Karpas-422 (cell line): ENCODE results near the gene SCN1B. TPM values are rescaled to one million over a fixed set of nuclear protein-coding genes. Genes with fewer than 3 reads are reported as not detected.

Experiments
- DNase-seq: peaks from one replicate; pipeline ENCODE4 v3.0.0-alpha.2; 2015
- H2AFZ ChIP-seq: fragments of 200-600 bp; sonication (generic); 2 replicates; pipeline ENCODE4 v1.6.1; 2014; ENCODE audit warnings: antibody characterized with exemption, low read length, mixed read lengths
- H3K27ac ChIP-seq: fragments of 200-600 bp; sonication (generic); 2 replicates; pipeline ENCODE4 v1.5.1; 2014; ENCODE audit warnings: mild to moderate bottlenecking, low read length, moderate library complexity
- H3K27me3 ChIP-seq: fragments of 200-600 bp; sonication (generic); 2 replicates; pipeline ENCODE4 v1.6.1; 2014; ENCODE audit warnings: low read length, mixed read lengths
- H3K36me3 ChIP-seq: fragments of 200-600 bp; sonication (generic); 2 replicates; pipeline ENCODE4 v1.6.1; 2014; ENCODE audit warnings: low read length, mixed read lengths; ENCODE audit not compliant: insufficient read depth
- H3K4me1 ChIP-seq: fragments of 200-600 bp; sonication (generic); 2 replicates; pipeline ENCODE4 v1.6.1; 2014; ENCODE audit warnings: mild to moderate bottlenecking, low read length, mixed read lengths
- H3K4me2 ChIP-seq: fragments of 200-600 bp; sonication (generic); 2 replicates; pipeline ENCODE4 v1.6.1; 2014; ENCODE audit warnings: low read length, low read depth, mild to moderate bottlenecking; ENCODE audit not compliant: poor library complexity, severe bottlenecking
- H3K4me3 ChIP-seq: fragments of 200-600 bp; sonication (generic); 2 replicates; pipeline ENCODE4 v1.5.1; 2014; ENCODE audit warnings: mild to moderate bottlenecking, antibody characterized with exemption, low read length, mixed read lengths
- H3K79me2 ChIP-seq: fragments of 200-600 bp; sonication (generic); 2 replicates; pipeline ENCODE4 v1.6.1; 2014; ENCODE audit warnings: mild to moderate bottlenecking, low read length, mixed read lengths
- H3K9ac ChIP-seq: fragments of 200-600 bp; sonication (generic); 2 replicates; pipeline ENCODE4 v1.6.0; 2014; ENCODE audit warnings: low read length
- H3K9me2 ChIP-seq: fragments of 200-600 bp; sonication (generic), shearing (Covaris generic); replicated peaks from 2 replicates; pipeline ENCODE4 v1.6.0; 2014; ENCODE audit warnings: mild to moderate bottlenecking, low read length, moderate library complexity; ENCODE audit not compliant: insufficient read depth
- H3K9me3 ChIP-seq: fragments of 300-700, 200-600 bp; sonication (generic); 2 replicates; pipeline ENCODE4 v1.6.1; 2014; ENCODE audit warnings: low read length, mixed read lengths
- H4K20me1 ChIP-seq: fragments of 200-600 bp; sonication (generic); 2 replicates; pipeline ENCODE4 v1.6.1; 2014; ENCODE audit warnings: mild to moderate bottlenecking, antibody characterized with exemption, low read length, low read depth; ENCODE audit not compliant: insufficient read depth
- total RNA-seq: library from RNA; depleted of rRNA; stranded (reverse); fragments of >200 nt; shearing (Covaris generic); gene quantifications from 2 replicates; pipeline ENCODE4 v1.2.3, GENCODE V29; 2014; ENCODE audit warnings: low replicate concordance

The SCN1B gene
- total RNA-seq, 1 experiment from 2014 or later, result 0.52 TPM

DNA sequence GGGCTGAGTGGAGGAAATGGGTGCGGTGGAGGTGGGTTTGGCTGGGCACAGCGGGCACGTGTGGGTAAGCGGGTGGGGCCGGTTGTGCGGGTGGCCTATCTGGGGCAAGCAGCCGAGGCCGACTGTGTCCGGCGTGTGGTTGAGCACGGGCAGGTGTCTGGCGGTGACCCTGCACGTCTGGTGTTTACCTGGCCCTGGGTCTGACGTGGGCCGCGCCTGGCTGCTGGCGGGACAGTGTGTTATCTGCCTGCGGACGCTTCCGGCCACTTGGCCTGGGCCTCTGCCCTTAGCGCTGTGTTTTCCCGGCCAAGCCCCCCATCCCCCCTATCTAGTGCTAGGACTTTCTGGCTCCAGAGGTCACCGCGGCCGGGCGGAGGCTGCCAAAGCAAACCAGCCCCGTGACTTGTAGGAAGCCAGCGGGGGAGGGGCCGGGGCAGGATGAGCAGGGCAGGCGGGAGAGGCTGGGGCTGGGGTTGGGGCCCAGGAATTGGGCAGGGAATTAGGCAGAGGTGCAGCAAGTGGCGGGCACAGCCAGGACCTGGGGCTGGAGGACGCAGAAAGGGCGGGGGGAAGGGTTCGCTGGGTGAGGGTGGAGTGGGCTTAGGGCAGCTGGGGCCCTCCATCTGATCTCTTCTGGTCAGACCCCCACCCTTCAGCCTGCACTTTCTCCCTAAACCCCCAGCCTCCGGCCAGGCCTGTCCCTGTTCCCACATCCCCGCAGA lies 10.7 kb downstream of the SCN1B start:
- no peaks in the 10 kb centered on the region for H3K9me3 ChIP-seq
- H3K4me2 ChIP-seq, result no peak overlapping the region
- no peaks in the 10 kb centered on the region for H3K27me3 ChIP-seq
- no peak overlapping the region for H2AFZ ChIP-seq
- no peak overlapping the region for H3K27ac ChIP-seq
- H3K36me3 ChIP-seq, result no peaks in the 10 kb centered on the region
- H3K79me2 ChIP-seq, result no peaks in the 10 kb centered on the region
- H3K4me1 ChIP-seq, result peaks cover 6% of the 10 kb centered on the region
- H3K9me2 ChIP-seq, result no peaks in the 10 kb centered on the region
- no peak overlapping the region for H3K9ac ChIP-seq
- no peak overlapping the region for H3K4me3 ChIP-seq
- H4K20me1 ChIP-seq, result no peaks in the 10 kb centered on the region
- no peak for DNase-seq

DNA sequence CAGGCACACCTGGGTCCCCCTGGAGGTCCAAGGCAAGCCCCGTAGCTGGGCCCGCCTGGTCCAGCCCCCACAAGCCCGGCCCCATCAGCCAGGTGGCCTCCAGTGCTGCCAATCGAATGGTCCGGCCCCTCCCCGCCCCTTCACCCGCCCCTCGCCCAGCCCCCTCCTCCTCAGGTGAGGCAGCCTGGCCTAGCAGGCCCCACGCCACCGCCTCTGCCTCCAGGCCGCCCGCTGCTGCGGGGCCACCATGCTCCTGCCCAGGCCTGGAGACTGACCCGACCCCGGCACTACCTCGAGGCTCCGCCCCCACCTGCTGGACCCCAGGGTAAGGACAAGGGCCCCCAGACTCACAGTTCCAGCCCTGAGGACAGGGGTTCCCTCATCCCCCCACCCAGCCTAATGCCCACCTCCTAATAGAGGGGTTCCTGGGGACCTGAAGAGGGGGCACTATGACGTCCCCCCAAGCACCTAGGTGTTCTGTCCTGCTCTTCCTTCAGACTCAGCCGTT lies 11.3 kb downstream of the SCN1B start, which contains the start of gene HPN:
Gene HPN (plus strand): TSS at position 174 of the 508 bp plus-strand sequence. CDS start 786 bp downstream, outside the sequence.
- Histone ChIP-seq H3K27ac (no peak within 1 kb of the TSS), H4K20me1 (no peaks in the 10 kb centered on the region), H3K9ac (no peak within 1 kb of the TSS), H3K79me2 (no peaks in the 10 kb centered on the region), H3K9me3 (no peaks in the 10 kb centered on the region), H3K4me2 (no peak within 1 kb of the TSS), H3K4me1 (peaks cover 6% of the 10 kb centered on the region), H3K27me3 (no peaks in the 10 kb centered on the region), H3K4me3 (no peak within 1 kb of the TSS), H3K9me2 (no peaks in the 10 kb centered on the region), H3K36me3 (no peaks in the 10 kb centered on the region), H2AFZ (no peak within 1 kb of the TSS)
- DNase-seq, result no peak

DNA sequence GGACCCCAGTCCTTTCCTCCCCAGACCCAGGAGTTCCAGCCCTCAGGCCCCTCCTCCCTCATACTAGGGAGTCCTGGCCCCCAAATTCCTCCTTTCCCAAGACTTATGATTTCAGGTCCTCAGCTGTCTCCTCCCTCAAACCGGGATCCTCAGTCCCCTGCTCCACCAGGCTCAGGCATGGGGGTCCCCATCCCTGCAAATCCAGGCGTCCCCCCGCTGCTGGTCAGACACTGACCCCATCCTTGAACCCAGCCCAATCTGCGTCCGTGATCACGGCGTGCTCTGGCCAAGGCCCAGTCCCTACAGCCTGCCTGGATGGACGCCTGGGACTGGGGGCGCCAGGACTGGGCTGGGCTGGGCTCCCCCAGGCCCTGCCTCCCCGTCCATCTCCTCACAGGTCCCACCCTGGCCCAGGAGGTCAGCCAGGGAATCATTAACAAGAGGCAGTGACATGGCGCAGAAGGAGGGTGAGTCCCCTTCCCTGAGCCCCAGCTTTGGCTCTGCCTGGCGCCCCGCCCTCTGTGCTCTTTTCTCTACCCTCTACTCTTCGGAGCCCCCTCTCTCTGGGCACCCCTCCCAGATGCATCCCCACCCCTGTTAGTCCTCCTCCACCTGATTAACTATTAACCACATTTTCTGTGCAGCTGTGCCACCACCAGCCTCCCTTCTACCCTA lies 11.9 kb downstream of the SCN1B start:
- no peaks in the 10 kb centered on the region for H3K9me3 ChIP-seq
- no peaks in the 10 kb centered on the region for H4K20me1 ChIP-seq
- no peaks in the 10 kb centered on the region for H3K79me2 ChIP-seq
- no peak overlapping the region for H3K4me2 ChIP-seq
- H3K4me3 ChIP-seq, result no peak overlapping the region
- H2AFZ ChIP-seq, result no peak overlapping the region
- no peak overlapping the region for H3K27ac ChIP-seq
- H3K36me3 ChIP-seq, result no peaks in the 10 kb centered on the region
- H3K9ac ChIP-seq, result no peak overlapping the region
- H3K9me2 ChIP-seq, result no peaks in the 10 kb centered on the region
- no peaks in the 10 kb centered on the region for H3K27me3 ChIP-seq
- H3K4me1 ChIP-seq, result peaks cover 6% of the 10 kb centered on the region
- DNase-seq, result no peak

DNA sequence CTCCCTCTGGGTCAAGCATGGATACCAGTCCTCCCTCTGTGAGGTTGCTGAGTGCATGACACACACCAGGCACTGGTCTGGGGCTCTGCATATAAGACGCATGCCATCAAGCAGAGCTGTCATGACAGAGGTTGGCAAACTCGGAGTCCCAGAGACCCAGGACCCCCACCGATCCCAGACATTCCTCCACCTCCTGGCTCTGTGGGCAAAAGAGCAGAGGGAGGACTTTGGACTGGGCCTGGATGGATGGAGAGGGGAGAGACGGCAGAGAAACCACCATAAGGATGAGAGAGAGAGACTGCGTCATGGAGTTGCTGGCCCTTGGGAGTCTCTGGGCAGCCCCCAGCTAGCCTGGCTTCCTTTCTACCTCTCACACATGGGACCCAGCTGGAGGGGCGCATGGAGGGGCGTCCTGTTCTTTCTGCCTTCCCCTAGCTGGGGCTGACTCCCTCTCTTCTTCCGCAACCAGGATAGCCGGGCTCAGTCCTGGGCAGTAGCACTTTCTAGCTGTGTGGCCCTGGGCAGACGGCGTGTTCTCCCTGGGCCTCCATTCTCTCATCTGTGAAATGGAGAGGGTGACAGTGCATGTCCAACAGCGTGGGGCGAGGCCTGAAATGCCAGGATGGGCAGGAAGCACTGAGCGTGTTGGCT lies 12.8 kb downstream of the SCN1B start:
- Histone ChIP-seq H3K4me3 (no peak overlapping the region), H3K9me2 (no peaks in the 10 kb centered on the region), H3K9me3 (no peaks in the 10 kb centered on the region), H3K9ac (no peak overlapping the region), H4K20me1 (no peaks in the 10 kb centered on the region), H3K4me2 (no peak overlapping the region), H3K4me1 (peaks cover 6% of the 10 kb centered on the region), H3K27ac (no peak overlapping the region), H3K27me3 (no peaks in the 10 kb centered on the region), H3K79me2 (no peaks in the 10 kb centered on the region), H3K36me3 (no peaks in the 10 kb centered on the region), H2AFZ (no peak overlapping the region)
- DNase-seq, result no peak

GRCh38 chr19:35043906-35044305 lies 13.6 kb downstream of the SCN1B start:
- H2AFZ ChIP-seq, result no peak overlapping the region
- H3K4me3 ChIP-seq, result no peak overlapping the region
- H3K4me1 ChIP-seq, result peaks cover 6% of the 10 kb centered on the region
- no peaks in the 10 kb centered on the region for H3K9me3 ChIP-seq
- no peak overlapping the region for H3K27ac ChIP-seq
- no peaks in the 10 kb centered on the region for H3K27me3 ChIP-seq
- H3K36me3 ChIP-seq, result no peaks in the 10 kb centered on the region
- no peak for DNase-seq
- H3K9ac ChIP-seq, result no peak overlapping the region
- no peaks in the 10 kb centered on the region for H4K20me1 ChIP-seq
- H3K79me2 ChIP-seq, result no peaks in the 10 kb centered on the region
- H3K4me2 ChIP-seq, result no peak overlapping the region
- no peaks in the 10 kb centered on the region for H3K9me2 ChIP-seq

- H3K27me3 ChIP-seq, result no peaks in the 10 kb centered on the region
- no peak overlapping the region for H3K4me2 ChIP-seq
- no peaks in the 10 kb centered on the region for H3K9me2 ChIP-seq
- no peak overlapping the region for H3K9ac ChIP-seq
- H3K27ac ChIP-seq, result no peak overlapping the region
- no peaks in the 10 kb centered on the region for H3K79me2 ChIP-seq
- H2AFZ ChIP-seq, result no peak overlapping the region
- H3K9me3 ChIP-seq, result no peaks in the 10 kb centered on the region
- H4K20me1 ChIP-seq, result no peaks in the 10 kb centered on the region
- no peak overlapping the region for H3K4me3 ChIP-seq
- H3K4me1 ChIP-seq, result peaks cover 6% of the 10 kb centered on the region
- DNase-seq, result peak; percentile 74
- no peaks in the 10 kb centered on the region for H3K36me3 ChIP-seq
Observed at GRCh38 chr19:35044317-35045117, 14.2 kb downstream of the SCN1B start.

DNA sequence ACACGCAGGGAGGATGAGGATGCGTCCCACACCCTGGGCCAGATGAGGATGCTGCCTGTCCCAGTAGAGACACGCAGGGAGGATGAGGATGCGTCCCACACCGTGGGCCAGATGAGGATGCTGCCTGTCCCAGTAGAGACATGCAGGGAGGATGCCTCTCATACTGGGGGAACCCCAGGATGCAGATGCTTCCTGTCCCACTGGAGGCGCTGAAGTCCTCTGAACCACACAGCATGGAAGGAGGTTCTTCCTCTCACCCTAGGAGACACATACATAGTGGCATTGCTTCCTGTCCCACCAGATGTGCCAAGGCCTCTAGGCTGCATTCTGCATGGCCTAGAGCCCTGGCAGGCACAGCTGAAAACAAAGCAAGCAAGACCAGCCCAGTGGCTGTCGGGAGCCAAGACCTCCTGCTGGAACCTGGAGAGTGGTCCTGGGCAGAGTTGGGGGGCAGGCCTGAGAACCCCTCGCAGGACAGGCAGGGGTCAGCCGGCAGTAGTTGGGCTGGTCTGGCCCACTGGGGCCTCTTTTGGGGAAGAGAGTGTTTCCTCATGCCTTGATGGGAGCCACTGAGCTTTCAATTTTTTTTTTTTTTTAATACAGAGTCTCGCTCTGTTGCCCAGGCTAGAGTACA lies 15.5 kb downstream of the SCN1B start:
- H3K9me3 ChIP-seq, result no peaks in the 10 kb centered on the region
- H3K36me3 ChIP-seq, result no peaks in the 10 kb centered on the region
- no peak overlapping the region for H3K9ac ChIP-seq
- H3K27ac ChIP-seq, result no peak overlapping the region
- no peaks in the 10 kb centered on the region for H3K79me2 ChIP-seq
- no peak overlapping the region for H3K4me2 ChIP-seq
- no peaks in the 10 kb centered on the region for H4K20me1 ChIP-seq
- no peak overlapping the region for H2AFZ ChIP-seq
- H3K9me2 ChIP-seq, result no peaks in the 10 kb centered on the region
- H3K4me3 ChIP-seq, result no peak overlapping the region
- DNase-seq, result peak; percentile 84
- H3K27me3 ChIP-seq, result no peaks in the 10 kb centered on the region
- no peaks in the 10 kb centered on the region for H3K4me1 ChIP-seq
